IMR-90 (cell line): ENCODE data around the gene TXNRD1. TPM values are rescaled to one million over a fixed set of nuclear protein-coding genes. Genes with fewer than 3 reads are reported as not detected.

Source experiments
- ATAC-seq: fragments of 200-7000 bp; cut with Tn5 transposase; 2 replicates; pipeline ENCODE4 v1.9.1; 2020; ENCODE audit warnings: low read depth, mild to moderate bottlenecking, moderate library complexity
- BruUV-seq: library from RNA; stranded (reverse); fragments of 400-500 nt; replicated peaks from 2 replicates; lab custom pipeline; 2021; lab: Mats Ljungman, UMichigan
- CTCF ChIA-PET: fragments of 300-600 bp; formaldehyde crosslinking; extraction: SDS; loops from one replicate; lab custom pipeline; 2021; ENCODE audit warnings: antibody characterized with exemption; lab: Yijun Ruan, JAX
- POLR2A ChIA-PET: fragments of 300-600 bp; sonication (Branson Sonifier 250); formaldehyde crosslinking; loops from one replicate; lab custom pipeline; 2022; ENCODE audit warnings: antibody characterized with exemption; ENCODE audit not compliant: unreplicated experiment; lab: Charles Lee
- DNase-seq: peaks from one replicate; pipeline ENCODE4 v3.0.0; 2013
- H2AFZ ChIP-seq: replicated peaks from 2 replicates; pipeline ENCODE3; 2013; ENCODE audit warnings: low read length, mild to moderate bottlenecking; ENCODE audit not compliant: poor library complexity
- H2AK5ac ChIP-seq: 2 replicates; pipeline ENCODE4 v1.6.1; 2013; ENCODE audit warnings: low read depth, low read length, inconsistent platforms
- H2AK9ac ChIP-seq: replicated peaks from 2 replicates; pipeline ENCODE3; 2013; ENCODE audit warnings: mild to moderate bottlenecking, low read depth, low read length, moderate library complexity; ENCODE audit not compliant: poor library complexity
- H2BK120ac ChIP-seq: 2 replicates; pipeline ENCODE4 v1.6.1; 2013; ENCODE audit warnings: low read depth, low read length, inconsistent platforms
- H2BK15ac ChIP-seq: 3 replicates; pipeline ENCODE4 v1.6.1; 2013; ENCODE audit warnings: low read depth, low read length, inconsistent platforms
- H2BK20ac ChIP-seq: 2 replicates; pipeline ENCODE4 v1.6.1; 2013; ENCODE audit warnings: low read depth, mild to moderate bottlenecking, inconsistent platforms, low read length, moderate library complexity
- H2BK5ac ChIP-seq: 2 replicates; pipeline ENCODE4 v1.6.1; 2013; ENCODE audit warnings: mild to moderate bottlenecking, low read depth, low read length, inconsistent platforms; ENCODE audit not compliant: poor library complexity, severe bottlenecking
- H3K14ac ChIP-seq: replicated peaks from 2 replicates; pipeline ENCODE4 v1.6.1; 2013; ENCODE audit warnings: low read depth, low read length, inconsistent platforms
- H3K18ac ChIP-seq: 2 replicates; pipeline ENCODE4 v1.6.1; 2013; ENCODE audit warnings: low read depth, low read length, control low read depth
- H3K23ac ChIP-seq: 2 replicates; pipeline ENCODE4 v1.6.1; 2013; ENCODE audit warnings: low read depth, low read length, inconsistent platforms
- H3K27ac ChIP-seq: 2 replicates; pipeline ENCODE4 v1.5.1; 2013; ENCODE audit warnings: mild to moderate bottlenecking, control low read depth, low read length; ENCODE audit not compliant: insufficient read depth
- H3K27me3 ChIP-seq: 2 replicates; pipeline ENCODE4 v1.6.1; 2013; ENCODE audit warnings: low read length; ENCODE audit not compliant: control insufficient read depth, insufficient read depth
- H3K36me3 ChIP-seq: 2 replicates; pipeline ENCODE4 v1.6.1; 2013; ENCODE audit warnings: low read length, mixed read lengths; ENCODE audit not compliant: control insufficient read depth, insufficient read depth
- H3K4ac ChIP-seq: 2 replicates; pipeline ENCODE4 v1.6.1; 2013; ENCODE audit warnings: low read depth, low read length, inconsistent platforms
- H3K4me1 ChIP-seq: 2 replicates; pipeline ENCODE4 v1.6.1; 2013; ENCODE audit warnings: low read length, mixed read lengths; ENCODE audit not compliant: control insufficient read depth, insufficient read depth
- H3K4me2 ChIP-seq: 2 replicates; pipeline ENCODE4 v1.6.1; 2013; ENCODE audit warnings: low read depth, mild to moderate bottlenecking, control low read depth, low read length, moderate library complexity
- H3K4me3 ChIP-seq: 2 replicates; pipeline ENCODE4 v1.5.1; 2013; ENCODE audit warnings: low read depth, mild to moderate bottlenecking, control low read depth, low read length, moderate library complexity; ENCODE audit not compliant: insufficient read depth
- H3K56ac ChIP-seq: 2 replicates; pipeline ENCODE4 v1.6.1; 2013; ENCODE audit warnings: low read length, inconsistent platforms; ENCODE audit not compliant: insufficient read depth; ENCODE audit errors: extremely low read depth
- H3K79me1 ChIP-seq, 2 experiments: 2 replicates each; pipeline ENCODE4 v1.6.1; 2013; ENCODE audit warnings: low read length in 2 of 2, inconsistent platforms in 1 of 2, low read depth in 1 of 2
- H3K9ac ChIP-seq: 2 replicates; pipeline ENCODE4 v1.6.1; 2013; ENCODE audit warnings: low read depth, low read length, control low read depth
- H3K9me1 ChIP-seq: 2 replicates; pipeline ENCODE4 v1.6.1; 2013; ENCODE audit warnings: low read length, inconsistent platforms; ENCODE audit not compliant: insufficient read depth
- H3K9me3 ChIP-seq: 2 replicates; pipeline ENCODE4 v1.6.1; 2013; ENCODE audit warnings: low read length; ENCODE audit not compliant: control insufficient read depth, insufficient read depth
- H4K20me1 ChIP-seq: 2 replicates; pipeline ENCODE4 v1.6.1; 2013; ENCODE audit warnings: low read length, inconsistent platforms; ENCODE audit not compliant: insufficient read depth
- H4K5ac ChIP-seq: 2 replicates; pipeline ENCODE4 v1.6.1; 2013; ENCODE audit warnings: mild to moderate bottlenecking, low read depth, low read length, control low read depth
- H4K8ac ChIP-seq, 2 experiments: 2 replicates each; pipeline ENCODE4 v1.6.1; 2013; ENCODE audit warnings: low read depth in 2 of 2, low read length in 2 of 2, control low read depth in 1 of 2, inconsistent platforms in 1 of 2
- H4K91ac ChIP-seq: 2 replicates; pipeline ENCODE4 v1.6.1; 2013; ENCODE audit warnings: low read depth, low read length, inconsistent platforms; ENCODE audit not compliant: insufficient read depth
- BHLHE40 ChIP-seq: fragments of 150-350 bp; IDR thresholded peaks from 2 replicates; pipeline ENCODE4 v1.6.1; 2016; ENCODE audit warnings: mild to moderate bottlenecking, low read depth, low read length
- CEBPB ChIP-seq: IDR thresholded peaks from 2 replicates; pipeline ENCODE4 v1.6.1; 2012; ENCODE audit warnings: low read depth, low read length, improper control_type of control experiment
- CHD1 ChIP-seq: IDR thresholded peaks from 2 replicates; pipeline ENCODE4 v1.6.1; 2012; ENCODE audit warnings: low read depth, low read length, improper control_type of control experiment
- FOS ChIP-seq: fragments of 150-350 bp; IDR thresholded peaks from 2 replicates; pipeline ENCODE4 v1.6.1; 2016; ENCODE audit warnings: low read depth, low read length
- MAFK ChIP-seq: IDR thresholded peaks from 2 replicates; pipeline ENCODE4 v1.6.1; 2012; ENCODE audit warnings: low read depth, low read length, improper control_type of control experiment
- MAZ ChIP-seq: IDR thresholded peaks from 2 replicates; pipeline ENCODE4 v1.6.1; 2012; ENCODE audit warnings: low read depth, mild to moderate bottlenecking, low read length, improper control_type of control experiment, moderate library complexity, borderline replicate concordance
- MXI1 ChIP-seq: IDR thresholded peaks from 2 replicates; pipeline ENCODE4 v1.6.1; 2012; ENCODE audit warnings: low read depth, mild to moderate bottlenecking, low read length, moderate library complexity, borderline replicate concordance
- NFE2L2 ChIP-seq: fragments of 150-350 bp; IDR thresholded peaks from 2 replicates; pipeline ENCODE4 v1.6.1; 2016; ENCODE audit warnings: low read depth, mild to moderate bottlenecking, low read length
- POLR2A ChIP-seq: IDR thresholded peaks from 2 replicates; pipeline ENCODE4 v1.6.1; 2012; ENCODE audit warnings: mild to moderate bottlenecking, low read depth, low read length
- RAD21 ChIP-seq: IDR thresholded peaks from 2 replicates; pipeline ENCODE4 v1.6.1; 2012; ENCODE audit warnings: low read length, improper control_type of control experiment
- RCOR1 ChIP-seq: IDR thresholded peaks from 2 replicates; pipeline ENCODE4 v1.6.1; 2012; ENCODE audit warnings: mild to moderate bottlenecking, low read length, improper control_type of control experiment; ENCODE audit not compliant: insufficient replicate concordance
- RFX5 ChIP-seq: IDR thresholded peaks from 2 replicates; pipeline ENCODE4 v1.8.0; 2012; ENCODE audit warnings: low read depth, mild to moderate bottlenecking, low read length, moderate library complexity
- SMC3 ChIP-seq: fragments of 150-350 bp; IDR thresholded peaks from 2 replicates; pipeline ENCODE4 v1.6.1; 2016; ENCODE audit warnings: low read depth, mild to moderate bottlenecking, antibody characterized with exemption, low read length, moderate library complexity
- WGBS, 2 experiments: methylation state at CpG; one replicate each; pipeline versions ENCODE4 v1.1.5 to v1.1.7; 2013; ENCODE audit warnings: missing lambda C conversion rate in 2 of 2; ENCODE audit not compliant: insufficient read length in 1 of 2; ENCODE audit errors: extremely low coverage in 2 of 2; 5-methylcytosine and 5-hydroxymethylcytosine counted together
- dilution Hi-C: fragments of 300-500 bp; cut with HindIII; formaldehyde crosslinking; loops from one replicate; pipeline ENCODE4 v1.14.3; 2018; ENCODE audit warnings: low sequenced_read_pairs; ENCODE audit not compliant: unreplicated experiment
- in situ Hi-C: fragments of 300-500 bp; cut with MboI; formaldehyde crosslinking; loops from 3 replicates; pipeline ENCODE4 v1.14.3; 2019; ENCODE audit warnings: low sequenced_read_pairs, inconsistent platforms, mixed read lengths
- intact Hi-C: fragments of 100-400 bp; cut with micrococcal nuclease; formaldehyde crosslinking; loops from 2 replicates; pipeline ENCODE4 v1.10.0; 2022
- polyA plus RNA-seq, 3 experiments: library from polyadenylated mRNA; depleted of rRNA; stranded (reverse); fragments of >200 nt; gene quantifications; 2 replicates each; pipeline ENCODE4 v1.2.3, GENCODE V29; 2012; ENCODE audit warnings: low replicate concordance in 1 of 3
- total RNA-seq: library from RNA; depleted of rRNA; stranded (reverse); fragments of >200 nt; gene quantifications from 2 replicates; pipeline ENCODE4 v1.2.3, GENCODE V29; 2012
- TF ChIP-seq, protein P1 (sequence below): fragments of 150-350 bp; IDR thresholded peaks from 2 replicates; pipeline ENCODE4 v1.6.1; 2017; ENCODE audit warnings: mild to moderate bottlenecking, antibody characterized with exemption, low read length, low read depth
- TF ChIP-seq, protein P2 (sequence below): conservative IDR thresholded peaks from 2 replicates; pipeline ENCODE4 v1.5.1; 2012; ENCODE audit warnings: mild to moderate bottlenecking, low read depth, low read length, improper control_type of control experiment
- TF ChIP-seq, protein P3 (sequence below): fragments of 150-350 bp; IDR thresholded peaks from 2 replicates; pipeline ENCODE4 v1.6.1; 2016; ENCODE audit warnings: low read depth, mild to moderate bottlenecking, low read length, moderate library complexity, borderline replicate concordance

The TXNRD1 gene
- total and polyA plus RNA-seq, 2 of the 4 experiments (the other 2 are of a cell fraction), result 379 to 582 TPM

DNA sequence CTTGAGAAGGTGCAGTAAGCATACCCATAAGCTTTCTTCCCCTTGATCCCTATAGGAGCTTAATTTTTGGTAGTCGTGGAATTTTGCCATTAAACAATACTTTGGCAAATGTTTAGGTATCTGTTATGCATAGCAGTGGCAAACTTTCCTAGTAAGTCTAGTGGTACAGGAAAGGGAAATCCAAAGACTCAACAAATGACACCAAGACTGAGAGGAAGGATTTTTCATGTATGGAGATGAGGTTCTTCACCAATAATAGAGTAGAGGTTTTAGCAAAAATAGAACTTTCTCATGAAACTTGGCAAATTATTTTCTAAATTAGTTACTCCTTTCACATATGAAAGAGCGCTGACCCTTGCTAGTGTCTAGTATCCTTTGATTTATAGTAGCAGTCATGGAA, 90.8 kb downstream of the TXNRD1 start:
- no peak overlapping the region for H3K14ac ChIP-seq
- no peak for ATAC-seq
- H3K9ac ChIP-seq, result no peak overlapping the region
- no peaks in the 10 kb centered on the region for H3K9me3 ChIP-seq
- ChIA-PET POLR2A (interaction anchor here (1.3 kb wide), 1 partner anchor 19 kb away, joined by 3 read pairs; no protein-coding TSS in a partner anchor), CTCF (no interaction called here)
- no peak overlapping the region for H2AK9ac ChIP-seq
- H4K5ac ChIP-seq, result no peak overlapping the region
- in situ Hi-C loops (no loop called here), dilution Hi-C loops (no loop called here), intact Hi-C loops (no loop called here)
- H4K91ac ChIP-seq, result no peak overlapping the region
- DNase-seq, result no peak
- peak overlapping the region; percentile 25 for H2BK5ac ChIP-seq
- TF ChIP-seq RFX5 (no peak), NFE2L2 (no peak), SMC3 (no peak), CEBPB (no peak), MAFK (no peak), FOS (no peak), BHLHE40 (no peak), RAD21 (no peak), CHD1 (no peak), MAZ (no peak), POLR2A (no peak), RCOR1 (no peak), MXI1 (no peak)
- TF ChIP-seq, protein P1, sequence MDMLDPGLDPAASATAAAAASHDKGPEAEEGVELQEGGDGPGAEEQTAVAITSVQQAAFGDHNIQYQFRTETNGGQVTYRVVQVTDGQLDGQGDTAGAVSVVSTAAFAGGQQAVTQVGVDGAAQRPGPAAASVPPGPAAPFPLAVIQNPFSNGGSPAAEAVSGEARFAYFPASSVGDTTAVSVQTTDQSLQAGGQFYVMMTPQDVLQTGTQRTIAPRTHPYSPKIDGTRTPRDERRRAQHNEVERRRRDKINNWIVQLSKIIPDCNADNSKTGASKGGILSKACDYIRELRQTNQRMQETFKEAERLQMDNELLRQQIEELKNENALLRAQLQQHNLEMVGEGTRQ, result no peak
- TF ChIP-seq, protein P2, sequence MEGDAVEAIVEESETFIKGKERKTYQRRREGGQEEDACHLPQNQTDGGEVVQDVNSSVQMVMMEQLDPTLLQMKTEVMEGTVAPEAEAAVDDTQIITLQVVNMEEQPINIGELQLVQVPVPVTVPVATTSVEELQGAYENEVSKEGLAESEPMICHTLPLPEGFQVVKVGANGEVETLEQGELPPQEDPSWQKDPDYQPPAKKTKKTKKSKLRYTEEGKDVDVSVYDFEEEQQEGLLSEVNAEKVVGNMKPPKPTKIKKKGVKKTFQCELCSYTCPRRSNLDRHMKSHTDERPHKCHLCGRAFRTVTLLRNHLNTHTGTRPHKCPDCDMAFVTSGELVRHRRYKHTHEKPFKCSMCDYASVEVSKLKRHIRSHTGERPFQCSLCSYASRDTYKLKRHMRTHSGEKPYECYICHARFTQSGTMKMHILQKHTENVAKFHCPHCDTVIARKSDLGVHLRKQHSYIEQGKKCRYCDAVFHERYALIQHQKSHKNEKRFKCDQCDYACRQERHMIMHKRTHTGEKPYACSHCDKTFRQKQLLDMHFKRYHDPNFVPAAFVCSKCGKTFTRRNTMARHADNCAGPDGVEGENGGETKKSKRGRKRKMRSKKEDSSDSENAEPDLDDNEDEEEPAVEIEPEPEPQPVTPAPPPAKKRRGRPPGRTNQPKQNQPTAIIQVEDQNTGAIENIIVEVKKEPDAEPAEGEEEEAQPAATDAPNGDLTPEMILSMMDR, result no peak
- TF ChIP-seq, protein P3, sequence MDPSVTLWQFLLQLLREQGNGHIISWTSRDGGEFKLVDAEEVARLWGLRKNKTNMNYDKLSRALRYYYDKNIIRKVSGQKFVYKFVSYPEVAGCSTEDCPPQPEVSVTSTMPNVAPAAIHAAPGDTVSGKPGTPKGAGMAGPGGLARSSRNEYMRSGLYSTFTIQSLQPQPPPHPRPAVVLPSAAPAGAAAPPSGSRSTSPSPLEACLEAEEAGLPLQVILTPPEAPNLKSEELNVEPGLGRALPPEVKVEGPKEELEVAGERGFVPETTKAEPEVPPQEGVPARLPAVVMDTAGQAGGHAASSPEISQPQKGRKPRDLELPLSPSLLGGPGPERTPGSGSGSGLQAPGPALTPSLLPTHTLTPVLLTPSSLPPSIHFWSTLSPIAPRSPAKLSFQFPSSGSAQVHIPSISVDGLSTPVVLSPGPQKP, result no peak
- H3K9me1 ChIP-seq, result peaks cover 20% of the 10 kb centered on the region
- peaks cover 24% of the 10 kb centered on the region; the same call in 1 of the 2 replicates for H3K4me1 ChIP-seq
- H3K27me3 ChIP-seq, result no peaks in the 10 kb centered on the region
- no peak overlapping the region; the same call in 1 of the 2 replicates for H3K23ac ChIP-seq
- no peak overlapping the region for H2BK20ac ChIP-seq
- peak overlapping the region; percentile 38; the same call in 1 of the 2 replicates for H3K4me2 ChIP-seq
- H2AFZ ChIP-seq, result no peak overlapping the region
- no peak overlapping the region for H2AK5ac ChIP-seq
- no peak overlapping the region for H4K8ac ChIP-seq
- no peak overlapping the region for H2BK15ac ChIP-seq
- H3K18ac ChIP-seq, result no peak overlapping the region
- H3K79me1 ChIP-seq, result peaks cover 6 to 54% of the 10 kb centered on the region in 2 experiments; a peak in 2 of 4 replicates
- no CpG with 5 or more reads among the region's 2 CpGs for WGBS, 2 experiments
- BruUV-seq, result no TSS peak
- H3K4me3 ChIP-seq, result no peak overlapping the region
- H3K27ac ChIP-seq, result no peak overlapping the region; the same call in 1 of the 2 replicates
- no peak overlapping the region for H2BK120ac ChIP-seq
- H3K56ac ChIP-seq, result no peak overlapping the region
- H4K20me1 ChIP-seq, result peaks cover 97% of the 10 kb centered on the region
- H3K36me3 ChIP-seq, result peaks cover 22% of the 10 kb centered on the region
- H3K4ac ChIP-seq, result no peak overlapping the region
